HuH-7.5 (cell line): Measurements from ENCODE around the gene GNPTG.
"Not testable (repeated sequence)": the region's sequence is repeated elsewhere in the genome, so short reads cannot be mapped to it uniquely, and the experiment has no call there.

ENCODE experiments used
- DNase-seq: peaks from one replicate; pipeline ENCODE4 v3.0.0; 2011; ENCODE audit warnings: low spot score

Gene GNPTG

GRCh38 chr16:1319041-1319440, 32.7 kb upstream of the GNPTG start:
- no peak for DNase-seq

DNA sequence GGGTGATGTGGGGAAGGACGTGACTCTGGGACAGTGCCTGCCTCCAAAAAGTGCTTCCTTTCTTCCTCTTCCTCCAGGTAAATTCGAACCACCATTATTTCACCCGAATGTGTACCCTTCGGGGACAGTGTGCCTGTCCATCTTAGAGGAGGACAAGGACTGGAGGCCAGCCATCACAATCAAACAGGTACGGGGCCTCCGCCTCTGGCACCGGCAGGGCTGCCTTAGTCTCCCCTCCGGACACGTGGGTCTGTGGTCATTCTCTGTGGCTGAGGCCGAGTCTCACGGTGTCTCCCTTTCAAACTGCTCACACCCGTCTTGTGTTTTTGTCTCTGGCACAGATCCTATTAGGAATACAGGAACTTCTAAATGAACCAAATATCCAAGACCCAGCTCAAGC, 31.6 kb upstream of the GNPTG start:
- no peak for DNase-seq

- no peak for DNase-seq
Measured at GRCh38 chr16:1320658-1321240, 31.0 kb upstream of the GNPTG start.

GRCh38 chr16:1322407-1322806, 29.3 kb upstream of the GNPTG start:
- DNase-seq: no peak

DNA sequence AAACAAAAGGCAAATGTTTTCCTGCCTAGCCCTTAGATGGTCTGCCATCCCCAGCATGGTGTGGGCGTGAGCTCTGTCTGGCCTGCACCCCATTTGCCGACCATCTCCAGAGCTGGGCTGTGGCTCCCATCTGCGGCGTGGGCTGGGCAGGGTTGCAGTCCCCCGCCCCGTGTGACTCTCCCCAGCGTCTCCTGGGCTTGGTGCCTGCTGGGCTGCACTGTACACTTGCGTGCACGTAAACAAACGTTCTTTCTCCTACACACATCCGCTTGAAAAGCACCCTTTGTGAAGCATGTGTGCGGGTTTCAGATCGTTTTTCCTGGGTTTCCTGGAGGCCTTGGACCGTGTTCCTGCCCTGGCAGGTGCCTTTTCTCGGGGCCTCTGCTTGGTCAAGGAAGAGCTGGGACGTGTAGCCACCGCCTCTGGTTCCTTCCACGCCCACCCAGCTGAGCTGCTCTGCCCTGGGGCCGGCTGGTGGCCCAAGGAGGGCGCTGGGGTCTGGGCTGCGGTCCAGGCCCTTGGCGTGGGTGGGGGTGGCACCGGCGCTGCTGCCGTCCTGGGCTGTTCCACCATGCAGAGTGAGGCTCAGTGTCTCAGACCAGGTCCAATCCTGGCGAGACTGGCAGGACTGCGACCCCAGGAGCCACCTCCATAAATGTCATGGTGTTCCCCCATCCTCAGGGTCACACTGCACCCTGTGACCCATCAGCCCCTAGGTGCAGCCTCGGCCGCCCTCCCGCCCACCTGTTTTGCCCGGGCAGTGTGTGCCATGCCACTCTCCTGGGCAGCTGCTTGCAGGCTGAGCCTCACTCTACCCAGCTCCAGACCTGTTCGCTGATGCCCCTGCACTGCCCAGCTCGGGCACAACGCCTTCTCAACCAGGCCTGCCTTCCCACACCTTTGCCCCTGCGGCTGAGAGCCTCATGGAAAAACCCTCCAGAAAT, 28.2 kb upstream of the GNPTG start:
- DNase-seq: no peak

DNA sequence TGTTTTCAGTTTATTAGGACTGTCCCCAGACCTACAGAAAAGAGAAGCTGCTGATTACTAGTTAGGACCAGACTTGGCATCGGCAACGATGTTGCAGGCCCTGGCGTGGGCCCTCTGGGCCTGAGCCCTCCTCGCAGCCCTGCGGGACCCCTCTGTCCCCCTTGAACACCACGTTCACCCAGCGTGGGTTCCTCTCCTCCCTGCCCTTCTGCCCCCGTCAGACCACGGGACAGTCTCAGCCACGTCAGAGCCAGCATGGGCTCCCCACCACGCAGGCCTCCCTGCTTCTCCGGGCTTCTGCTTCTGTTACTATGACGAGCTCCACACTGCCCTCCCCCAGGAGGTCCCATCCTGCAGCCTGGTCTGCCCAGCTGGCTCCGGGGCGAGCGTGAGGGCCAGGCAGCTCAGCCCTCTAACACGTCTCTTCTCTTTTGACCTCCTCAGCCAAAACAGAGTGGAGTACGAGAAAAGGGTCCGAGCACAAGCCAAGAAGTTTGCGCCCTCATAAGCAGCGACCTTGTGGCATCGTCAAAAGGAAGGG, 27.4 kb upstream of the GNPTG start:
- DNase-seq: no peak

DNA sequence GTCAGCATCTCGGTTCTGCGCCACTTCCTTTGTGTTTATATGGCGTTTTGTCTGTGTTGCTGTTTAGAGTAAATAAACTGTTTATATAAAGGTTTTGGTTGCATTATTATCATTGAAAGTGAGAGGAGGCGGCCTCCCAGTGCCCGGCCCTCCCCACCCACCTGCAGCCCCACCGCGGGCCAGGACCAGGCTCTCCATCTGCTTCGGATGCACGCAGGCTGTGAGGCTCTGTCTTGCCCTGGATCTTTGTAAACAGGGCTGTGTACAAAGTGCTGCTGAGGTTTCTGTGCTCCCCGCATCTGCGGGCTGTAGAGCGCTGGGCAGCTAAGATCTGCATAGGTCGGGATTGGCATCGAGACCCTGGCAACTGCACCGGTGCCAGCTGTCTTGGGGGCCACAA, 26.5 kb upstream of the GNPTG start:
- DNase-seq: no peak

GRCh38 chr16:1325673-1326371, 25.9 kb upstream of the GNPTG start:
- no peak for DNase-seq

DNA sequence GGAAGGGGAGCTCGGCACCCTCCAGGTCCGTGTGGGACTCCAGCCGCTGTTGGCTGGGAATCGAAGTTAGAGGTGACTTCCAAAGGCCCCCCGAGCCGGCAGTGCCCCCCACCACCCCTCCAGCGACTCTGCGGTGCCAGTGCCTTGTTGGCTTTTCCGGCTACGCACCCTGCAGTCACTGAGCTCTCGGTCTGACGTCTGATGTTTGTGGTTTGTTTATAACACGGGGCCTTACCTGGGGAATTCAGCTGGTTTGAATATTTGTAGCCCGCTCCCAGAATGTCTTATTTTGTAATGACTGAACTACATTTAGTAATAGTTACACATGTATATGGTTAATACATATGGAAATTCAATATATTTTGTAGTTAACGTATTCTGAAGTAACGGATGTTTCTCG, 25.3 kb upstream of the GNPTG start:
- DNase-seq: no peak

GRCh38 chr16:1326946-1327618, 24.6 kb upstream of the GNPTG start:
- DNase-seq: no peak

GRCh38 chr16:1327619-1327947, 24.1 kb upstream of the GNPTG start:
- DNase-seq: no peak

GRCh38 chr16:1328136-1328535, 23.6 kb upstream of the GNPTG start:
- DNase-seq: not testable (repeated sequence)

DNA sequence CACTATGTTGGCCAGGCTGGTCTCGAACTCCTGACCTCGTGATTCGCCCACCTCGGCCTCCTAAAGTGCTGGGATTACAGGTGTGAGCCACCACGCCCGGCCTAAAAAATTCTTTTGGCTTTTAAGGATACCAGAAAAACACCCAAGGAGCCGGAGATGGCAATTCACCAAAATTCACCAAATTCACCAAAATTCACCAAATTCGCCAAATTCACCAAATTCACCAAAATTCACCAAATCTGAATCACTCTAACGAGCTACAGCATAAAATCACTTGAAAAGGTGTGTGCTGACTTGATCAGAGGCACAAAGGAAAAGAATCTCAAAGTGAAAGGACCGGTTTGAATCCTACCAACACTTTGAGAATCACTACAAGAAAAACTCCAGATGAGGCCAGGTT, 22.8 kb upstream of the GNPTG start:
- not testable (repeated sequence) for DNase-seq

- no peak for DNase-seq
Measured at GRCh38 chr16:1330260-1330914, 21.3 kb upstream of the GNPTG start.

GRCh38 chr16:1330931-1331711, 20.6 kb upstream of the GNPTG start:
- no peak for DNase-seq

- DNase-seq: peak; percentile 77
Measured at GRCh38 chr16:1331712-1332617, 19.8 kb upstream of the GNPTG start.

- DNase-seq: no peak
Measured at GRCh38 chr16:1332618-1333148, 19.0 kb upstream of the GNPTG start.

- DNase-seq: no peak
Measured at GRCh38 chr16:1333149-1333812, 18.4 kb upstream of the GNPTG start, which contains the start of gene BAIAP3. Gene BAIAP3 (plus strand): TSS chr16:1333645. CDS start chr16:1338550, 4,905 bp downstream.
